OCI-LY1 (cell line): Measurements from ENCODE around the gene SLC39A10.

Source experiments
- CTCF ChIP-seq: fragments of 200-600 bp; sonication (generic), shearing (Covaris generic); IDR thresholded peaks from 2 replicates; pipeline ENCODE4 v1.5.1; 2017; ENCODE audit warnings: mild to moderate bottlenecking, antibody characterized with exemption, low read length, moderate library complexity, mixed read lengths
- EZH2 ChIP-seq: fragments of 200-600 bp; sonication (generic), shearing (Covaris generic); IDR thresholded peaks from 2 replicates; pipeline ENCODE4 v1.8.0; 2017; ENCODE audit warnings: borderline replicate concordance, mixed run types, mild to moderate bottlenecking, antibody characterized with exemption, low read length, moderate library complexity, mixed read lengths

GRCh38 chr2:195682077-195682476 lies 25.1 kb downstream of the SLC39A10 start:
- TF ChIP-seq CTCF (no peak), EZH2 (no peak)
